Hematopoietic multipotent progenitor cell treated with erythropoietin and hydrocortisone succinate and interleukin-3 and kit ligand, for 15 days (in vitro differentiated cells): ENCODE data around the gene ART1.
"Not testable (repeated sequence)": the region's sequence is repeated elsewhere in the genome, so short reads cannot be mapped to it uniquely, and the experiment has no call there.

Experiments used
- DNase-seq: peaks from one replicate; pipeline ENCODE4 v3.0.0-alpha.2; 2015; ENCODE audit warnings: low spot score

Gene ART1

GRCh38 chr11:3644817-3645235 is at the start of gene ART1:
Gene ART1, plus strand, starts transcription at chr11:3645128. Its CDS starts 14,086 bp downstream, at chr11:3659214.
- DNase-seq: no peak

- DNase-seq: not testable (repeated sequence)
Measured at GRCh38 chr11:3597743-3598142, 47.2 kb upstream of the ART1 start.

GRCh38 chr11:3600201-3600600 is 44.7 kb upstream of the ART1 start:
- not testable (repeated sequence) for DNase-seq

- DNase-seq: no peak
Measured at GRCh38 chr11:3604167-3604566, 40.8 kb upstream of the ART1 start.

- no peak for DNase-seq
Measured at GRCh38 chr11:3605283-3605662, 39.7 kb upstream of the ART1 start.

- DNase-seq: no peak
Measured at GRCh38 chr11:3605771-3606203, 39.1 kb upstream of the ART1 start.

- DNase-seq: peak; percentile 76
Measured at GRCh38 chr11:3609416-3610265, 35.3 kb upstream of the ART1 start.

- no peak for DNase-seq
Measured at GRCh38 chr11:3610846-3611245, 34.1 kb upstream of the ART1 start.

GRCh38 chr11:3611976-3612678 is 32.8 kb upstream of the ART1 start:
- DNase-seq: no peak

- DNase-seq: no peak
Measured at GRCh38 chr11:3613998-3614741, 30.8 kb upstream of the ART1 start.

GRCh38 chr11:3614742-3615171 is 30.2 kb upstream of the ART1 start:
- DNase-seq: peak; percentile 31

GRCh38 chr11:3615998-3616397 is 28.9 kb upstream of the ART1 start:
- no peak for DNase-seq

- DNase-seq: no peak
Measured at GRCh38 chr11:3616721-3617460, 28.0 kb upstream of the ART1 start.

- no peak for DNase-seq
Measured at GRCh38 chr11:3617990-3618389, 26.9 kb upstream of the ART1 start.

- no peak for DNase-seq
Measured at GRCh38 chr11:3622521-3622920, 22.4 kb upstream of the ART1 start.

- DNase-seq: no peak
Measured at GRCh38 chr11:3623121-3623520, 21.8 kb upstream of the ART1 start.

GRCh38 chr11:3623767-3624458 is 21.0 kb upstream of the ART1 start:
- no peak for DNase-seq

- no peak for DNase-seq
Measured at GRCh38 chr11:3626250-3626960, 18.5 kb upstream of the ART1 start.

GRCh38 chr11:3627291-3627690 is 17.6 kb upstream of the ART1 start:
- no peak for DNase-seq

GRCh38 chr11:3631331-3631730 is 13.6 kb upstream of the ART1 start:
- no peak for DNase-seq
